RKO (cell line): ENCODE measurements around the gene TNK2.
"Not testable (repeated sequence)": the region's sequence is repeated elsewhere in the genome, so short reads cannot be mapped to it uniquely, and the experiment has no call there.

Experiments used
- DNase-seq: peaks from one replicate; pipeline ENCODE4 v3.0.0-alpha.2; 2016; ENCODE audit warnings: low spot score

TNK2 gene

GRCh38 chr3:195907934-195908693 is at the start of gene TNK2:
Gene TNK2 (minus strand): TSS chr3:195908551. CDS start chr3:195888588, 19,963 bp downstream.
- DNase-seq: peak; percentile 73

- no peak for DNase-seq
Measured at GRCh38 chr3:195956577-195956976, 48.2 kb upstream of the TNK2 start.

- not testable (repeated sequence) for DNase-seq
Measured at GRCh38 chr3:195955416-195955841, 47.1 kb upstream of the TNK2 start.

- not testable (repeated sequence) for DNase-seq
Measured at GRCh38 chr3:195954752-195955119, 46.4 kb upstream of the TNK2 start.

- peak; percentile 89 for DNase-seq
Measured at GRCh38 chr3:195954052-195954751, 45.9 kb upstream of the TNK2 start.

GRCh38 chr3:195952590-195952989 is 44.2 kb upstream of the TNK2 start:
- not testable (repeated sequence) for DNase-seq

- DNase-seq: not testable (repeated sequence)
Measured at GRCh38 chr3:195951443-195952177, 43.3 kb upstream of the TNK2 start.

- DNase-seq: not testable (repeated sequence)
Measured at GRCh38 chr3:195950731-195951130, 42.4 kb upstream of the TNK2 start.

GRCh38 chr3:195950164-195950563 is 41.8 kb upstream of the TNK2 start:
- DNase-seq: not testable (repeated sequence)

GRCh38 chr3:195946910-195947699 is 38.8 kb upstream of the TNK2 start:
- DNase-seq: not testable (repeated sequence)

GRCh38 chr3:195941265-195941815 is 33.0 kb upstream of the TNK2 start:
- DNase-seq: not testable (repeated sequence)

GRCh38 chr3:195940806-195941205 is 32.5 kb upstream of the TNK2 start:
- not testable (repeated sequence) for DNase-seq

- not testable (repeated sequence) for DNase-seq
Measured at GRCh38 chr3:195939526-195940470, 31.4 kb upstream of the TNK2 start.

GRCh38 chr3:195933044-195933430 is 24.7 kb upstream of the TNK2 start:
- DNase-seq: not testable (repeated sequence)

- no peak for DNase-seq
Measured at GRCh38 chr3:195932418-195933043, 24.2 kb upstream of the TNK2 start.

GRCh38 chr3:195931582-195932273 is 23.4 kb upstream of the TNK2 start:
- DNase-seq: no peak

GRCh38 chr3:195929452-195929851 is 21.1 kb upstream of the TNK2 start:
- DNase-seq: no peak

- DNase-seq: no peak
Measured at GRCh38 chr3:195921334-195921791, 13.0 kb upstream of the TNK2 start.

GRCh38 chr3:195918176-195918575 is 9.8 kb upstream of the TNK2 start:
- no peak for DNase-seq
